Loucy (cell line): ENCODE measurements around the gene IQSEC1.

Experiments used
- H2AFZ ChIP-seq: fragments of 200-600 bp; sonication (generic); 2 replicates; pipeline ENCODE4 v1.6.0; 2016; ENCODE audit warnings: antibody characterized with exemption, mild to moderate bottlenecking, low read length, moderate library complexity
- H3F3A ChIP-seq: fragments of 200-600 bp; 2 replicates; pipeline ENCODE4 v1.6.0; 2016; ENCODE audit warnings: antibody characterized with exemption, low read depth, mild to moderate bottlenecking
- H3K27me3 ChIP-seq: fragments of 200-600 bp; sonication (generic); 2 replicates; pipeline ENCODE4 v1.6.1; 2014; ENCODE audit warnings: low read length, mild to moderate bottlenecking; ENCODE audit not compliant: insufficient read depth, poor library complexity, severe bottlenecking
- H3K36me3 ChIP-seq: fragments of 200-600 bp; sonication (generic); 2 replicates; pipeline ENCODE4 v1.6.1; 2016; ENCODE audit warnings: low read length; ENCODE audit not compliant: insufficient read depth
- H3K4me1 ChIP-seq: fragments of 200-600 bp; sonication (generic); 2 replicates; pipeline ENCODE4 v1.5.1; 2014; ENCODE audit warnings: low read length, mild to moderate bottlenecking; ENCODE audit not compliant: insufficient read depth, poor library complexity, severe bottlenecking
- H3K4me2 ChIP-seq: fragments of 200-600 bp; sonication (generic); 2 replicates; pipeline ENCODE4 v1.6.0; 2014; ENCODE audit warnings: antibody characterized with exemption, low read length, low read depth, mild to moderate bottlenecking; ENCODE audit not compliant: poor library complexity, severe bottlenecking
- H3K4me3 ChIP-seq: fragments of 200-600 bp; sonication (generic); 2 replicates; pipeline ENCODE4 v1.5.1; 2014; ENCODE audit warnings: low read length, mild to moderate bottlenecking, mixed read lengths; ENCODE audit not compliant: poor library complexity, severe bottlenecking
- H3K79me2 ChIP-seq: fragments of 200-600 bp; sonication (generic); 2 replicates; pipeline ENCODE4 v1.6.1; 2014; ENCODE audit warnings: low read length; ENCODE audit not compliant: insufficient read depth
- H3K9ac ChIP-seq: fragments of 200-600 bp; sonication (generic); 2 replicates; pipeline ENCODE4 v1.6.0; 2014; ENCODE audit warnings: mild to moderate bottlenecking, low read depth, low read length, moderate library complexity; ENCODE audit not compliant: poor library complexity, severe bottlenecking
- H3K9me2 ChIP-seq: fragments of 200-600 bp; sonication (generic); replicated peaks from 2 replicates; pipeline ENCODE4 v1.6.1; 2016; ENCODE audit warnings: low read depth, low read length, mixed read lengths
- H3K9me3 ChIP-seq: fragments of 200-600 bp; sonication (generic); 2 replicates; pipeline ENCODE4 v1.6.1; 2014; ENCODE audit warnings: mild to moderate bottlenecking, antibody characterized with exemption, low read length, low read depth; ENCODE audit not compliant: insufficient read depth
- H4K20me1 ChIP-seq: fragments of 200-600 bp; sonication (generic); 2 replicates; pipeline ENCODE4 v1.6.0; 2014; ENCODE audit warnings: antibody characterized with exemption, low read length, mild to moderate bottlenecking; ENCODE audit not compliant: insufficient read depth, poor library complexity, severe bottlenecking
- CTCF ChIP-seq: fragments of 200-600 bp; sonication (generic); conservative IDR thresholded peaks from 2 replicates; pipeline ENCODE4 v1.5.1; 2014; ENCODE audit warnings: mild to moderate bottlenecking, antibody characterized with exemption, low read length
- EZH2phosphoT487 ChIP-seq: fragments of 200-600 bp; IDR thresholded peaks from 2 replicates; pipeline ENCODE4 v1.6.1; 2018; ENCODE audit warnings: antibody characterized with exemption, mild to moderate bottlenecking, moderate library complexity, borderline replicate concordance

IQSEC1 gene

GRCh38 chr3:13105896-13106250, 32.6 kb upstream of the IQSEC1 start:
- H3K4me3 ChIP-seq = no peak overlapping the region
- H3K4me2 ChIP-seq = no peak overlapping the region
- H3K4me1 ChIP-seq = peaks cover 6% of the 10 kb centered on the region

GRCh38 chr3:13105181-13105895, 32.1 kb upstream of the IQSEC1 start:
- H3K79me2 ChIP-seq = no peaks in the 10 kb centered on the region
- TF ChIP-seq EZH2phosphoT487 = no peak
- TF ChIP-seq CTCF = no peak
- peaks cover 6% of the 10 kb centered on the region for H3K4me1 ChIP-seq
- H3K9me2 ChIP-seq = no peaks in the 10 kb centered on the region
- no peaks in the 10 kb centered on the region for H3K36me3 ChIP-seq
- no peaks in the 10 kb centered on the region for H3K9me3 ChIP-seq
- no peak overlapping the region for H3K4me3 ChIP-seq
- H3K9ac ChIP-seq = no peak overlapping the region
- no peak overlapping the region for H2AFZ ChIP-seq
- H4K20me1 ChIP-seq = no peaks in the 10 kb centered on the region
- no peaks in the 10 kb centered on the region for H3F3A ChIP-seq
- no peak overlapping the region for H3K4me2 ChIP-seq
- H3K27me3 ChIP-seq = no peaks in the 10 kb centered on the region

More at GRCh38 chr3:13105896-13106250, 32.6 kb upstream of the IQSEC1 start:
- H3K9me3 ChIP-seq = no peaks in the 10 kb centered on the region
- no peak overlapping the region for H2AFZ ChIP-seq
- no peaks in the 10 kb centered on the region for H3K79me2 ChIP-seq
- no peak overlapping the region for H3K9ac ChIP-seq
- TF ChIP-seq EZH2phosphoT487 (no peak), CTCF (no peak; the same call in 1 of the 2 replicates)
- no peaks in the 10 kb centered on the region for H3K27me3 ChIP-seq
- no peaks in the 10 kb centered on the region for H4K20me1 ChIP-seq
- H3K36me3 ChIP-seq = no peaks in the 10 kb centered on the region
- no peaks in the 10 kb centered on the region for H3F3A ChIP-seq
- no peaks in the 10 kb centered on the region for H3K9me2 ChIP-seq

- H3K9me2 ChIP-seq = no peaks in the 10 kb centered on the region
These were observed 31.3 kb upstream of the IQSEC1 start for GRCh38 chr3:13104511-13104910.

More at GRCh38 chr3:13104511-13104910, 31.3 kb upstream of the IQSEC1 start:
- no peaks in the 10 kb centered on the region for H4K20me1 ChIP-seq
- H3K27me3 ChIP-seq = no peaks in the 10 kb centered on the region
- peaks cover 9% of the 10 kb centered on the region for H3K4me1 ChIP-seq
- H2AFZ ChIP-seq = no peak overlapping the region
- no peaks in the 10 kb centered on the region for H3K36me3 ChIP-seq
- TF ChIP-seq CTCF (no peak), EZH2phosphoT487 (no peak)
- no peak overlapping the region for H3K4me2 ChIP-seq
- H3K4me3 ChIP-seq = no peak overlapping the region
- no peaks in the 10 kb centered on the region for H3K9me3 ChIP-seq
- H3F3A ChIP-seq = no peaks in the 10 kb centered on the region
- no peak overlapping the region for H3K9ac ChIP-seq
- H3K79me2 ChIP-seq = no peaks in the 10 kb centered on the region
